ENCODE measurements around the gene BMPR1A. TPM values are rescaled to one million over a fixed set of nuclear protein-coding genes. Genes with fewer than 3 reads are reported as not detected.

Gene BMPR1A
- total and polyA plus RNA-seq, 9 of the 15 experiments (the other 6 are each of a cell fraction or from before 2014, with no cell fraction given) = 1.6 to 17.5 (median 9.1) TPM

DNA sequence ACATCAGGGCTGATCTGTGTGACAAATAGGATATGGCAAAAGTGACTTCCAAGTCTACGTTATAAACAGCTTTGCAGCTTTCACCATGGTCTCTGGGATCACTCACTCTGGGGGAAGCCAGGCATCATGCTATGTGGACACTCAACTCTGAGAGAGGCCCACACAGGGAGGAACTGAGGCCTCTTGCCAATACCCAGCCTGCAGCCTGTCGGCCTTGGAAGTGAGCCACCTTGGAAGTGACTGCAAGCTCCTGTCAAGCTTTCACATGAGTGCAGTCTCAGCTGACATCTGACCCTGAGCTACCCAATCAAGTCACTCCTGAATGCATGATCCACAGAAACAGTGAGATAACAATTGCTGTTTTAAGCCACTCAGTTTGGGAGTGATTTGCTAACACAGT, 144.5 kb downstream of the BMPR1A start:
- Histone ChIP-seq H3K9me3 (replicated peaks; ENCODE audit: control insufficient read depth, insufficient read depth, low read depth, low read length) (no peaks in the 10 kb centered on the region), H3K36me3 (ENCODE audit: control insufficient read depth, insufficient read depth, low read length) (peaks cover 28% of the 10 kb centered on the region; the same call in 2 of the 3 replicates), H3K4me2 (ENCODE audit: insufficient read depth, low read length) (no peak overlapping the region), H2AFZ (ENCODE audit: low read depth, low read length) (no peak overlapping the region), H3K9ac (ENCODE audit: insufficient read depth in 1 of 2, low read depth in 2 of 2, low read length in 2 of 2) (0 out of 4 replicates have a peak overlapping the region, but pooled peaks of 1 of the 2 experiments have one; percentile 3), H3K4me1 (replicated peaks in 1 of 2; ENCODE audit: control insufficient read depth in 2 of 2, insufficient read depth in 2 of 2, low read length in 2 of 2) (no peaks in the 10 kb centered on the region), H4K20me1 (replicated peaks; ENCODE audit: control insufficient read depth, insufficient read depth, low read length) (no peaks in the 10 kb centered on the region), H3K27me3 (ENCODE audit: control insufficient read depth in 2 of 2, insufficient read depth in 2 of 2, low read length in 2 of 2) (no peaks in the 10 kb centered on the region), H3K27ac (ENCODE audit: extremely low read depth, low read depth, low read length) (no peak overlapping the region), H3K9me1 (ENCODE audit: control insufficient read depth, insufficient read depth, low read length) (no peaks in the 10 kb centered on the region), H3K79me2 (ENCODE audit: control insufficient read depth, insufficient read depth, low read length) (no peaks in the 10 kb centered on the region), H3K4me3 (no peak overlapping the region)
- DNase-seq (ENCODE audit: extremely low read depth in 1 of 4, low spot score in 3 of 4) (no peak), ATAC-seq (no peak), FAIRE-seq (no peak)
- ChIA-PET POLR2A (no interaction called here), CTCF (ENCODE audit: low intra/inter-chr PET ratio) (interaction anchor here (0.7 to 3.6 kb wide), 3 partner anchors 15 to 213 kb away, joined by 3 to 20 read pairs (median 5); no protein-coding TSS in a partner anchor)
- in situ Hi-C loops (cut with MboI) = loop anchor here (5.0 kb wide), 1 partner anchor 194 kb away; no protein-coding TSS in a partner anchor
- no CpG with 5 or more reads among the region's 2 CpGs for WGBS (ENCODE audit: insufficient coverage, low coverage, missing lambda C conversion rate)
- intact Hi-C loops (cut with micrococcal nuclease) = no loop called here
- no TSS peak for BruUV-seq (replicated peaks)
- TF ChIP-seq SAFB2 (IDR thresholded peaks at IDR 0.05; ENCODE audit: borderline replicate concordance, low read depth, low read length, severe bottlenecking) = no peak
- TF ChIP-seq ZNF785 (CRISPR knock-in tag; IDR thresholded peaks at IDR 0.05) = no peak
- TF ChIP-seq, protein P1, sequence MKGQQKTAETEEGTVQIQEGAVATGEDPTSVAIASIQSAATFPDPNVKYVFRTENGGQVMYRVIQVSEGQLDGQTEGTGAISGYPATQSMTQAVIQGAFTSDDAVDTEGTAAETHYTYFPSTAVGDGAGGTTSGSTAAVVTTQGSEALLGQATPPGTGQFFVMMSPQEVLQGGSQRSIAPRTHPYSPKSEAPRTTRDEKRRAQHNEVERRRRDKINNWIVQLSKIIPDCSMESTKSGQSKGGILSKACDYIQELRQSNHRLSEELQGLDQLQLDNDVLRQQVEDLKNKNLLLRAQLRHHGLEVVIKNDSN (CRISPR knock-in tag; IDR thresholded peaks at IDR 0.05) = no peak
- no peak for TF ChIP-seq ZFP30 (CRISPR knock-in tag; IDR thresholded peaks at IDR 0.05; ENCODE audit: borderline replicate concordance)
- no peak for TF ChIP-seq ZEB2 (IDR thresholded peaks at IDR 0.05)
- no peak for TF ChIP-seq SRSF9 (IDR thresholded peaks at IDR 0.05; ENCODE audit: borderline replicate concordance, low read depth, low read length)
- no peak for TF ChIP-seq NFIX (CRISPR knock-in tag; IDR thresholded peaks at IDR 0.05; ENCODE audit: low read depth)
- no peak for TF ChIP-seq TCF7L2 (IDR thresholded peaks at IDR 0.05; ENCODE audit: low read depth, low read length)
- TF ChIP-seq, protein P2, sequence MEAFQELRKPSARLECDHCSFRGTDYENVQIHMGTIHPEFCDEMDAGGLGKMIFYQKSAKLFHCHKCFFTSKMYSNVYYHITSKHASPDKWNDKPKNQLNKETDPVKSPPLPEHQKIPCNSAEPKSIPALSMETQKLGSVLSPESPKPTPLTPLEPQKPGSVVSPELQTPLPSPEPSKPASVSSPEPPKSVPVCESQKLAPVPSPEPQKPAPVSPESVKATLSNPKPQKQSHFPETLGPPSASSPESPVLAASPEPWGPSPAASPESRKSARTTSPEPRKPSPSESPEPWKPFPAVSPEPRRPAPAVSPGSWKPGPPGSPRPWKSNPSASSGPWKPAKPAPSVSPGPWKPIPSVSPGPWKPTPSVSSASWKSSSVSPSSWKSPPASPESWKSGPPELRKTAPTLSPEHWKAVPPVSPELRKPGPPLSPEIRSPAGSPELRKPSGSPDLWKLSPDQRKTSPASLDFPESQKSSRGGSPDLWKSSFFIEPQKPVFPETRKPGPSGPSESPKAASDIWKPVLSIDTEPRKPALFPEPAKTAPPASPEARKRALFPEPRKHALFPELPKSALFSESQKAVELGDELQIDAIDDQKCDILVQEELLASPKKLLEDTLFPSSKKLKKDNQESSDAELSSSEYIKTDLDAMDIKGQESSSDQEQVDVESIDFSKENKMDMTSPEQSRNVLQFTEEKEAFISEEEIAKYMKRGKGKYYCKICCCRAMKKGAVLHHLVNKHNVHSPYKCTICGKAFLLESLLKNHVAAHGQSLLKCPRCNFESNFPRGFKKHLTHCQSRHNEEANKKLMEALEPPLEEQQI (IDR thresholded peaks at IDR 0.05) = no peak
- TF ChIP-seq CBFA2T3 (IDR thresholded peaks at IDR 0.05) = no peak
- no peak for TF ChIP-seq BCOR (IDR thresholded peaks at IDR 0.05)
- TF ChIP-seq, protein P3, sequence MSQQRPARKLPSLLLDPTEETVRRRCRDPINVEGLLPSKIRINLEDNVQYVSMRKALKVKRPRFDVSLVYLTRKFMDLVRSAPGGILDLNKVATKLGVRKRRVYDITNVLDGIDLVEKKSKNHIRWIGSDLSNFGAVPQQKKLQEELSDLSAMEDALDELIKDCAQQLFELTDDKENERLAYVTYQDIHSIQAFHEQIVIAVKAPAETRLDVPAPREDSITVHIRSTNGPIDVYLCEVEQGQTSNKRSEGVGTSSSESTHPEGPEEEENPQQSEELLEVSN (IDR thresholded peaks at IDR 0.05; ENCODE audit: borderline replicate concordance in 1 of 2, extremely low read depth in 1 of 2, insufficient read depth in 1 of 2, insufficient read length in 1 of 2, low read depth in 1 of 2, low read length in 1 of 2, poor library complexity in 1 of 2, severe bottlenecking in 1 of 2) = no peak
- TF ChIP-seq NFATC3 (IDR thresholded peaks at IDR 0.05) = no peak
- TF ChIP-seq HMG20A (CRISPR knock-in tag; conservative IDR thresholded peaks at IDR 0.05) = no peak
- TF ChIP-seq EGR1 (conservative IDR thresholded peaks at IDR 0.05) = no peak
- no peak for TF ChIP-seq MCM5 (IDR thresholded peaks at IDR 0.05; ENCODE audit: low read depth)
- TF ChIP-seq CBX3 (IDR thresholded peaks at IDR 0.05; ENCODE audit: borderline replicate concordance in 1 of 2, low read length in 2 of 2) = no peak
- no peak for TF ChIP-seq RBM14 (IDR thresholded peaks at IDR 0.05; ENCODE audit: borderline replicate concordance, insufficient read depth, low read depth, low read length)

Measured in K562 (cell line).